HG03432 (cell line): ENCODE measurements around the gene ARHGEF28.
A peak's percentile ranks its signal among the peaks of the same experiment; 100 is the strongest.

Experiments
- ATAC-seq: cut with Tn5 transposase; IDR thresholded peaks from one replicate; pipeline ENCODE4 v1.9.1; 2021; ENCODE audit warnings: mild to moderate bottlenecking, moderate library complexity; ENCODE audit not compliant: unreplicated experiment

ARHGEF28 gene

GRCh38 chr5:73654819-73655318 is 28.9 kb downstream of the ARHGEF28 start:
- no peak for ATAC-seq

GRCh38 chr5:73655521-73656160 is 29.6 kb downstream of the ARHGEF28 start:
- ATAC-seq: no peak

DNA sequence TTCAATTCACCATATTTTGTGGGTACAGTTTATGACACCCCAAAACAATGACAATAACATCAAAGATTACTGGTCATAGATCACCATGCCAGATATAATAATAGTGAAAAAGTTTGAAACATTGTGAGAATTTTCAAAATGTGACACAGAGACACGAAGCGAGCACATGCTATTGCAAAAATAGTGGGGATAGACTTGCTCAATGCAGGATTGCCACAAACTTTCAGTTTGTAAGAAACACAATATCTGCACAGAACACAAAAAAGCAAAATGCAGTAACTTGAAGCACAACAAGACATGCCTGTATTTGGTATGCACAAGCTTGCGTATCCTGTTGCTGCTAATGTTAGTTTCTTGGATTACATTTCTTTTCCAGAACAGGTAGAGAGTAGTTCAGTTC is 35.8 kb downstream of the ARHGEF28 start:
- no peak for ATAC-seq

DNA sequence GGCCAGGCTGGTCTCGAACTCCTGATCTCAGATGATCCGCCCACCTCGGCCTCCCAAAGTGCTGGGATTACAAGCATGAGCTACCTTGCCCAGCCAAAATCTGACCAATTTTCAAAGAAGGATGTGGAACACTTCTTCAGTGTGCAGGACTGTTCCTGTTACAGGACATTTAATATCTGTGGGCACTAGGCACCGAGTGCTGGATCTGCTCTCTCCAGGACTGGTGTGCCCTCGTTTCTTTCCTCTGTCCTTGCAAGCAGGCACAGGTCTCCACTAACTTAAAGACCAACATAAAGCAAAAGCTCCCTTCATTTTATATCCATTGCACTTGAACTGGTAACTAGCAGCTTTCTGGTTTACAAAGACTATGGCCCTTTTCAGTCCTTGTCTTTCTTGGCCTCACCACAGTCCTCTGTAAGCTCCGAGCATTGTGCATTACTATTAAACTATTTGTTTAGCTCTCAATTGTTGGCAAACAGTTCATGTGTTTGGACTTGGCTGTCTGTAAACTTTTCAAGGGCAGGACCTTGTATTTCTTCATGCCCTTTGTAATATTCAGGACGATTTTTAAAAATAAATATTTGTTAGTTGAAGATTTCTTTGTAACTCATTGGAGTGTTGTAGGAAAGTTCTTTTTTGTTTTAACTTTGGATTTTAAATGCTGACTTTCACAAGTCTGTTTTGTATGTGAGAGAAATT is 37.3 kb downstream of the ARHGEF28 start:
- no peak for ATAC-seq

GRCh38 chr5:73663860-73664240 is 37.9 kb downstream of the ARHGEF28 start:
- peak; percentile 65 for ATAC-seq

- ATAC-seq: no peak
These were observed 38.8 kb downstream of the ARHGEF28 start for GRCh38 chr5:73664796-73665195.

- no peak for ATAC-seq
These were observed 40.9 kb downstream of the ARHGEF28 start for GRCh38 chr5:73666891-73667290.

GRCh38 chr5:73668017-73668416 is 42.0 kb downstream of the ARHGEF28 start:
- ATAC-seq: peak; percentile 59

GRCh38 chr5:73668486-73669111 is 42.6 kb downstream of the ARHGEF28 start:
- no peak for ATAC-seq

DNA sequence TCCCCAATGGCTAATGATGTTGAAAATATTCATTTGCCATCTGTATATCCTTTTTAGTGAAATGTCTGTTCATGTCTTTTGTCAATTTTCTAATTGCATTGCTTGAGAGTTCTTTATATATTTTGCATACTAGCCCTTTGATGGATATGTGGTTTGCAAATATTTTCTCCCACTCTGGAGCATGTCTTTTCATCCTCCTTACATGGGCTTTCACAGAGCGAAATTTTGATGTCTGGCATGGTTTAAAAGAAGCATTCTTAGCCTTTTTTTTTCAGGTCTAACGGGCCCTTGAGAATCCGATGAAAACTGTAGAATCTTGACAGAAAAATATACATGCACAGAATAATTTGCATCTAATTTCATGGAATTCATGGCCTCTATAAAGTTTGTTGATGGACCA is 44.7 kb downstream of the ARHGEF28 start:
- ATAC-seq: no peak

- no peak for ATAC-seq
These were observed 46.1 kb downstream of the ARHGEF28 start for GRCh38 chr5:73672132-73672531.

- no peak for ATAC-seq
These were observed 47.2 kb downstream of the ARHGEF28 start for GRCh38 chr5:73673161-73673591.

DNA sequence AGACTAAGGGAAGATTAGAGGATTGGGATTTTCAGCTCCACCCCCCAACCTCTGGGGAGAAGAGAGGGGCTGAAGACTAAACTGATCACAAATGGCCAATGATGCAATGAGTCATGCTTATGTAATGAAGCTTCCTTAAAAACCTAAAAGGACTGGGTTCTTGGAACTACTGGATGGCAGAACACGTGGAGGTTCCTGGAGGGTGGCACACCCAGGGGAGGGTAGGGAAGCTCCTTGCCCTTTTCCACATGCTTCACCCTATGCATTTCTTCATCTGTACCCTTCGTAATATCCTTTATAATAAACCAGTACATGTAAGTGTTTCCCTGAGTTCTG is 48.6 kb downstream of the ARHGEF28 start:
- ATAC-seq: no peak

- ATAC-seq: no peak
These were observed 52.3 kb downstream of the ARHGEF28 start for GRCh38 chr5:73678322-73678740.

DNA sequence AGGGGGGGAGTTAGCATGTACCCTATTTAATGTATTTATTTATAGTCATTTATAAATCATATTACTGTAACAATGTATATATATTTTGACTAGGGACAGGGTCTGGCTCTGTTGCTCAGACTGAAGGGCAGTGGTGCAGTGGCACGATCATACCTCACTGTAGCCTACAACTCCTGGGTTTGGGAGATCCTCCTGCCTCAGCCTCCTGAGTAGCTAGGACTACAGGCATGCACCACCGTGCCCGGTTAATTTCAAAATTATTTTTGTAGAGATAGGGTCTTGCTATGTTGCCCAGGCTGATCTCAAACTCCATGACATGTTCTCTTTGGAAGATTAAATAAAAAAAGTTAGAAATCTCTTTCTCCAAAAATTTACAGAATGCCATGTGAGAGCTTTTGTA is 52.8 kb downstream of the ARHGEF28 start:
- no peak for ATAC-seq

DNA sequence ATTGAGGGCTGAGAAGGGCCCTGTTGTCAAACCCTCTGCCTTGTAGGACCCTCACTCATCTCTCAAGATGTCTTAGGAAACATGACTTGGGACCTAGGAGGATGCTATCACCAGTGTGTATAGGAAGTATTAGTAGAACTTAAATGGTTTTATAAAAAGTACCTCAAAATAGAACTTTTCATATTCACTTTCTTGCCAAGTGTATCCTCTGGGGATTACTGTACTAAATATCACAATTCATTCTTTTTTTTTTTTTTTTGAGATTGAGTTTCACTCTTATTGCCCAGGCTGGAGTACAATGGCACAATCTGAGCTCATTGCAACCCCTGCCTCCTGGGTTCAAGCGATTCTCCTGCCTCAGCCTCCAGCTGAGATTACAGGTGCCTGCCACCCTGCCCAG is 56.2 kb downstream of the ARHGEF28 start:
- ATAC-seq: no peak

DNA sequence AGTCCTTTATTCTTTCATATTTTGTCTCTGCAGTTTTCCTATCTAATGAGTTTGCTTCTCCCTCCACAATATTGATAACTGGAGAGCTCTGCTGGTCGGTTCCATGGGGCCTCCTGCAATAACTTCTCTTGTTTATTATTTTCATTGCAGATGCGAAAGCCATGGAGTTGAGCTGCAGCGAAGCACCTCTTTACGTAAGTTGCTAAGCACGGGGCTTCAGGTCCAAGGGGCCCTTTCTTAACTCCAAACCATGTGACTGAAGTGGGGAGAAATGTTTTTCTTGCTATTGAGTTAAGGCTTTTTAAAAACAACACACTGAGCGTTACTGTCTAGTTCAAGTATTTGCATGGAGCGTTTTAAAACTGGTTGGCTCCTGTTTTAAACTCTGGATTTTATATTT is 58.7 kb downstream of the ARHGEF28 start:
- ATAC-seq: no peak

DNA sequence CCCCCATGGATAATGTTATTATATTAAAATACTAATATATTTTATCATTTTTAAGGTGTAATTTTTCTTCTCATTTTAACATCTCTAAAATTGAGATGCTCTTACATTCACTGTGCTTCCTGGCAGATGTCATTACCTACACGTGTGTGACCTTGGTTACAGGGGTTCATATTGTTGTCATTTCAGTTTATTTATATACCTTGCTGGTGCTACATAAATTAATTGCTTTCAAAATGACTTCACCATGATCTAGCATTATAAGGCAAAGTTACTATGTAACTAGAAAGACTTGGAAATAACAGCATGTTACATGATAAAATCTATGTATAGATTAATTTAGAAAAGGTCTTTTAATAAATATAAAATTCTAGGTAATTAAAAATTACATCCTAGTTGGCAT is 60.9 kb downstream of the ARHGEF28 start:
- ATAC-seq: peak; percentile 65

DNA sequence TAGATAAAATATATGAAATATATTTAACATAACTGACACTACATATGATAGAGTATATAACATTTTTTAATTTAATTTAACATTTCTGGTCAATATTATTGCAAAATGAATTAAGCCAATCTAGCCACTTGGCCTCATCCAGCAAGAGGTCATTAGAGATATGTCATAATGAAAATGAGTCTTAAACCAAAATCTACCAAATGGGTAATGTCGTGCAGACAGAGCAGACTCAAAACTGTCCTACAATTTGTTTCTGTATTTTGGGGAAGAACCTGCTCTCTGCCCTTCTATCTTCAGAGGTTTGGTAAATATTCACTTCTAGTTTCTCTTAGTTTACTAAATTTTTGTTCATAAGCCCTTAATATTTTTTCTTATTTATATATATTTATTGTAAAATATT is 61.4 kb downstream of the ARHGEF28 start:
- ATAC-seq: peak; percentile 81

- no peak for ATAC-seq
These were observed 64.0 kb downstream of the ARHGEF28 start for GRCh38 chr5:73690015-73690414.

DNA sequence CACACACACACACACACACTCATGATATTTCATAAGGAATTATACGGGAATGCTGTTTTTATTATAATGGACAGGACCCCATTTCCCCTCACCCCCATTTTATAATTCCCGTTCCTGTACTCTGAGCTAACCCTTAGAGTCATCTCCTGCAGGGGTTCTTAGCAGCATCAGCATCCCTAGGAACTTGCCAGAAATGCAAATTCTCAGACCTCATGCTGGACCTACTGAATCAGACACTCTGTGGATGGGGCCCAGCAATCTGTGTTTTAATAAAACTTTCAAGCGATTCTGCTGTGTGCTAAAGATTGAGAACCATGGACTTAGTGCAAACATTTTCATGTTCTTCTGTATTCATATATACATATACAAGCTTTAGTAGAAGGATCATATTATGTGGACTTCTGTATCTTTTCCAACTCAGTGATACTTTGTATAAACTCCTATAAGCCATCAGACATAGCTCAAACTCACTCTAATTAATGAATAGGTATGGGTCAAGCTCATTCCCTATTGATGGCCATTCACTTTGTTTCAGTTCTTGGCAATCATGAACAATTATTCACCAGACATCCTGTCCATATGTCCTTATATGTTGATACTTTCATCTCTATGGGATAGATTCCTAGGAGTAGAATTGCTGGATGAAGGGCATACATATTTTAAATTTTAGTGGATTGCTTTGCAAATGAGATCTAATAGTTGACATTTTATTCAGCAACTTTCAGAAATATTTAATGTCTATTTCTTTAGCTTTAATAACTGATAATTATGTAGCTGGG is 65.5 kb downstream of the ARHGEF28 start:
- no peak for ATAC-seq
